ENCODE data around the gene NEUROD6. TPM values are rescaled to one million over a fixed set of nuclear protein-coding genes. Genes with fewer than 3 reads are reported as not detected.

The NEUROD6 gene
- total RNA-seq, 1 donor from 2014 or later: not detected

- Histone ChIP-seq H3K4me1 (ENCODE audit: control insufficient read depth in 3 of 3, insufficient read depth in 3 of 3, low read length in 3 of 3) (peaks cover 0 to 5% (median 2%) of the 10 kb centered on the region in 3 donors), H3K9me3 (ENCODE audit: control insufficient read depth in 3 of 3, low read length in 3 of 3) (no peaks in the 10 kb centered on the region), H3K4me3 (ENCODE audit: low read length in 3 of 3) (no peak overlapping the region), H3K36me3 (ENCODE audit: control insufficient read depth in 3 of 3, insufficient read depth in 3 of 3, low read length in 3 of 3) (no peaks in the 10 kb centered on the region), H3K9ac (ENCODE audit: low read depth in 1 of 3, low read length in 3 of 3) (peak overlapping the region in 1 of 3 donors; percentile 33), H3K27me3 (ENCODE audit: control insufficient read depth in 3 of 3, insufficient read depth in 3 of 3, low read length in 3 of 3) (peaks cover 22 to 26% (median 26%) of the 10 kb centered on the region in 3 donors), H3K27ac (ENCODE audit: low read depth, low read length) (no peak overlapping the region)
Measured at GRCh38 chr7:31335884-31336201, 4.7 kb downstream of the NEUROD6 start.

- no peaks in the 10 kb centered on the region for H3K36me3 ChIP-seq (ENCODE audit: control insufficient read depth in 3 of 3, insufficient read depth in 3 of 3, low read length in 3 of 3)
- no peak overlapping the region for H3K4me3 ChIP-seq (ENCODE audit: low read length in 3 of 3)
- H3K9me3 ChIP-seq (ENCODE audit: control insufficient read depth in 3 of 3, low read length in 3 of 3): no peaks in the 10 kb centered on the region
- H3K27me3 ChIP-seq (ENCODE audit: control insufficient read depth in 3 of 3, insufficient read depth in 3 of 3, low read length in 3 of 3): peaks cover 18 to 24% (median 23%) of the 10 kb centered on the region in 3 donors
- H3K27ac ChIP-seq (ENCODE audit: low read depth, low read length): no peak overlapping the region
- H3K4me1 ChIP-seq (ENCODE audit: control insufficient read depth in 3 of 3, insufficient read depth in 3 of 3, low read length in 3 of 3): peaks cover 0 to 5% (median 2%) of the 10 kb centered on the region in 3 donors
- no peak overlapping the region for H3K9ac ChIP-seq (ENCODE audit: low read depth in 1 of 3, low read length in 3 of 3)
Measured at GRCh38 chr7:31335161-31335856, 5.2 kb downstream of the NEUROD6 start.

GRCh38 chr7:31333291-31333690, 7.2 kb downstream of the NEUROD6 start:
- no peak overlapping the region for H3K27ac ChIP-seq (ENCODE audit: low read depth, low read length)
- H3K36me3 ChIP-seq (ENCODE audit: control insufficient read depth in 3 of 3, insufficient read depth in 3 of 3, low read length in 3 of 3): no peaks in the 10 kb centered on the region
- peaks cover 0 to 5% (median 2%) of the 10 kb centered on the region in 3 donors for H3K4me1 ChIP-seq (ENCODE audit: control insufficient read depth in 3 of 3, insufficient read depth in 3 of 3, low read length in 3 of 3)
- no peak overlapping the region for H3K4me3 ChIP-seq (ENCODE audit: low read length in 3 of 3)
- H3K9ac ChIP-seq (ENCODE audit: low read depth in 1 of 3, low read length in 3 of 3): no peak overlapping the region
- peaks cover 12 to 18% (median 18%) of the 10 kb centered on the region in 3 donors for H3K27me3 ChIP-seq (ENCODE audit: control insufficient read depth in 3 of 3, insufficient read depth in 3 of 3, low read length in 3 of 3)
- no peaks in the 10 kb centered on the region for H3K9me3 ChIP-seq (ENCODE audit: control insufficient read depth in 3 of 3, low read length in 3 of 3)

GRCh38 chr7:31327071-31327470, 13.5 kb downstream of the NEUROD6 start:
- Histone ChIP-seq H3K36me3 (ENCODE audit: control insufficient read depth in 3 of 3, insufficient read depth in 3 of 3, low read length in 3 of 3) (no peaks in the 10 kb centered on the region), H3K9me3 (ENCODE audit: control insufficient read depth in 3 of 3, low read length in 3 of 3) (no peaks in the 10 kb centered on the region), H3K27ac (ENCODE audit: low read depth, low read length) (no peak overlapping the region), H3K9ac (ENCODE audit: low read depth in 1 of 3, low read length in 3 of 3) (no peak overlapping the region), H3K27me3 (ENCODE audit: control insufficient read depth in 3 of 3, insufficient read depth in 3 of 3, low read length in 3 of 3) (no peaks in the 10 kb centered on the region), H3K4me3 (ENCODE audit: low read length in 3 of 3) (no peak overlapping the region), H3K4me1 (ENCODE audit: control insufficient read depth in 3 of 3, insufficient read depth in 3 of 3, low read length in 3 of 3) (no peaks in the 10 kb centered on the region)

GRCh38 chr7:31326416-31326815, 14.1 kb downstream of the NEUROD6 start:
- H3K27me3 ChIP-seq (ENCODE audit: control insufficient read depth in 3 of 3, insufficient read depth in 3 of 3, low read length in 3 of 3): no peaks in the 10 kb centered on the region
- no peak overlapping the region for H3K9ac ChIP-seq (ENCODE audit: low read depth in 1 of 3, low read length in 3 of 3)
- H3K4me3 ChIP-seq (ENCODE audit: low read length in 3 of 3): no peak overlapping the region
- H3K27ac ChIP-seq (ENCODE audit: low read depth, low read length): no peak overlapping the region
- no peaks in the 10 kb centered on the region for H3K4me1 ChIP-seq (ENCODE audit: control insufficient read depth in 3 of 3, insufficient read depth in 3 of 3, low read length in 3 of 3)
- no peaks in the 10 kb centered on the region for H3K36me3 ChIP-seq (ENCODE audit: control insufficient read depth in 3 of 3, insufficient read depth in 3 of 3, low read length in 3 of 3)
- no peaks in the 10 kb centered on the region for H3K9me3 ChIP-seq (ENCODE audit: control insufficient read depth in 3 of 3, low read length in 3 of 3)

GRCh38 chr7:31323101-31323500, 17.4 kb downstream of the NEUROD6 start:
- H3K4me3 ChIP-seq (ENCODE audit: low read length in 3 of 3): no peak overlapping the region
- no peaks in the 10 kb centered on the region for H3K4me1 ChIP-seq (ENCODE audit: control insufficient read depth in 3 of 3, insufficient read depth in 3 of 3, low read length in 3 of 3)
- peaks cover 0 to 3% (median 0%) of the 10 kb centered on the region in 3 donors for H3K9me3 ChIP-seq (ENCODE audit: control insufficient read depth in 3 of 3, low read length in 3 of 3)
- no peaks in the 10 kb centered on the region for H3K27me3 ChIP-seq (ENCODE audit: control insufficient read depth in 3 of 3, insufficient read depth in 3 of 3, low read length in 3 of 3)
- no peak overlapping the region for H3K27ac ChIP-seq (ENCODE audit: low read depth, low read length)
- H3K9ac ChIP-seq (ENCODE audit: low read depth in 1 of 3, low read length in 3 of 3): no peak overlapping the region
- H3K36me3 ChIP-seq (ENCODE audit: control insufficient read depth in 3 of 3, insufficient read depth in 3 of 3, low read length in 3 of 3): no peaks in the 10 kb centered on the region

GRCh38 chr7:31320675-31321074, 19.9 kb downstream of the NEUROD6 start:
- Histone ChIP-seq H3K27ac (ENCODE audit: low read depth, low read length) (no peak overlapping the region), H3K27me3 (ENCODE audit: control insufficient read depth in 3 of 3, insufficient read depth in 3 of 3, low read length in 3 of 3) (no peaks in the 10 kb centered on the region), H3K9me3 (ENCODE audit: control insufficient read depth in 3 of 3, low read length in 3 of 3) (peaks cover 0 to 3% (median 0%) of the 10 kb centered on the region in 3 donors), H3K9ac (ENCODE audit: low read depth in 1 of 3, low read length in 3 of 3) (no peak overlapping the region), H3K4me3 (ENCODE audit: low read length in 3 of 3) (no peak overlapping the region), H3K4me1 (ENCODE audit: control insufficient read depth in 3 of 3, insufficient read depth in 3 of 3, low read length in 3 of 3) (no peaks in the 10 kb centered on the region), H3K36me3 (ENCODE audit: control insufficient read depth in 3 of 3, insufficient read depth in 3 of 3, low read length in 3 of 3) (no peaks in the 10 kb centered on the region)

- H3K9me3 ChIP-seq (ENCODE audit: control insufficient read depth in 3 of 3, low read length in 3 of 3): peaks cover 0 to 3% (median 0%) of the 10 kb centered on the region in 3 donors
- H3K27me3 ChIP-seq (ENCODE audit: control insufficient read depth in 3 of 3, insufficient read depth in 3 of 3, low read length in 3 of 3): no peaks in the 10 kb centered on the region
- no peak overlapping the region for H3K4me3 ChIP-seq (ENCODE audit: low read length in 3 of 3)
- H3K27ac ChIP-seq (ENCODE audit: low read depth, low read length): no peak overlapping the region
- H3K36me3 ChIP-seq (ENCODE audit: control insufficient read depth in 3 of 3, insufficient read depth in 3 of 3, low read length in 3 of 3): no peaks in the 10 kb centered on the region
- no peaks in the 10 kb centered on the region for H3K4me1 ChIP-seq (ENCODE audit: control insufficient read depth in 3 of 3, insufficient read depth in 3 of 3, low read length in 3 of 3)
- H3K9ac ChIP-seq (ENCODE audit: low read depth in 1 of 3, low read length in 3 of 3): no peak overlapping the region
Measured at GRCh38 chr7:31318313-31318712, 22.2 kb downstream of the NEUROD6 start.

- no peak overlapping the region for H3K4me3 ChIP-seq (ENCODE audit: low read length in 3 of 3)
- H3K4me1 ChIP-seq (ENCODE audit: control insufficient read depth in 3 of 3, insufficient read depth in 3 of 3, low read length in 3 of 3): no peaks in the 10 kb centered on the region
- no peaks in the 10 kb centered on the region for H3K27me3 ChIP-seq (ENCODE audit: control insufficient read depth in 3 of 3, insufficient read depth in 3 of 3, low read length in 3 of 3)
- H3K36me3 ChIP-seq (ENCODE audit: control insufficient read depth in 3 of 3, insufficient read depth in 3 of 3, low read length in 3 of 3): no peaks in the 10 kb centered on the region
- peaks cover 0 to 3% (median 0%) of the 10 kb centered on the region in 3 donors for H3K9me3 ChIP-seq (ENCODE audit: control insufficient read depth in 3 of 3, low read length in 3 of 3)
- no peak overlapping the region for H3K9ac ChIP-seq (ENCODE audit: low read depth in 1 of 3, low read length in 3 of 3)
- no peak overlapping the region for H3K27ac ChIP-seq (ENCODE audit: low read depth, low read length)
Measured at GRCh38 chr7:31316876-31317275, 23.6 kb downstream of the NEUROD6 start.

GRCh38 chr7:31315758-31316157, 24.8 kb downstream of the NEUROD6 start:
- no peak overlapping the region for H3K9ac ChIP-seq (ENCODE audit: low read depth in 1 of 3, low read length in 3 of 3)
- no peak overlapping the region for H3K27ac ChIP-seq (ENCODE audit: low read depth, low read length)
- no peaks in the 10 kb centered on the region for H3K36me3 ChIP-seq (ENCODE audit: control insufficient read depth in 3 of 3, insufficient read depth in 3 of 3, low read length in 3 of 3)
- no peaks in the 10 kb centered on the region for H3K27me3 ChIP-seq (ENCODE audit: control insufficient read depth in 3 of 3, insufficient read depth in 3 of 3, low read length in 3 of 3)
- peaks cover 0 to 3% (median 0%) of the 10 kb centered on the region in 3 donors for H3K9me3 ChIP-seq (ENCODE audit: control insufficient read depth in 3 of 3, low read length in 3 of 3)
- H3K4me3 ChIP-seq (ENCODE audit: low read length in 3 of 3): no peak overlapping the region
- H3K4me1 ChIP-seq (ENCODE audit: control insufficient read depth in 3 of 3, insufficient read depth in 3 of 3, low read length in 3 of 3): peaks cover 0 to 3% (median 0%) of the 10 kb centered on the region in 3 donors

Data from skeletal muscle tissue (tissue), 4 donors.